ENCODE data around the gene BAG2. TPM values are rescaled to one million over a fixed set of nuclear protein-coding genes. Genes with fewer than 3 reads are reported as not detected.
A peak's percentile ranks its signal among the peaks of the same experiment; 100 is the strongest.

Gene BAG2
- 9.0 and 11.0 TPM in 2 replicates for total RNA-seq (2021)
- Bru-seq, nascent RNA, result percentile 86 among the genes with signal in this experiment
- percentile 80 among the genes with signal in this experiment for BruChase-seq, experiment 1, labeled RNA remaining after a 2-hour chase
- BruChase-seq, experiment 2, labeled RNA remaining after a 6-hour chase, result percentile 82 among the genes with signal in this experiment
- long read RNA-seq, full-length matches to known transcripts, result 109 of 225 reads
- long read RNA-seq, partial matches to known transcripts, result 114 of 225 reads
- long read RNA-seq, other reads (novel, unspliced or antisense), result 2 of 225 reads

DNA sequence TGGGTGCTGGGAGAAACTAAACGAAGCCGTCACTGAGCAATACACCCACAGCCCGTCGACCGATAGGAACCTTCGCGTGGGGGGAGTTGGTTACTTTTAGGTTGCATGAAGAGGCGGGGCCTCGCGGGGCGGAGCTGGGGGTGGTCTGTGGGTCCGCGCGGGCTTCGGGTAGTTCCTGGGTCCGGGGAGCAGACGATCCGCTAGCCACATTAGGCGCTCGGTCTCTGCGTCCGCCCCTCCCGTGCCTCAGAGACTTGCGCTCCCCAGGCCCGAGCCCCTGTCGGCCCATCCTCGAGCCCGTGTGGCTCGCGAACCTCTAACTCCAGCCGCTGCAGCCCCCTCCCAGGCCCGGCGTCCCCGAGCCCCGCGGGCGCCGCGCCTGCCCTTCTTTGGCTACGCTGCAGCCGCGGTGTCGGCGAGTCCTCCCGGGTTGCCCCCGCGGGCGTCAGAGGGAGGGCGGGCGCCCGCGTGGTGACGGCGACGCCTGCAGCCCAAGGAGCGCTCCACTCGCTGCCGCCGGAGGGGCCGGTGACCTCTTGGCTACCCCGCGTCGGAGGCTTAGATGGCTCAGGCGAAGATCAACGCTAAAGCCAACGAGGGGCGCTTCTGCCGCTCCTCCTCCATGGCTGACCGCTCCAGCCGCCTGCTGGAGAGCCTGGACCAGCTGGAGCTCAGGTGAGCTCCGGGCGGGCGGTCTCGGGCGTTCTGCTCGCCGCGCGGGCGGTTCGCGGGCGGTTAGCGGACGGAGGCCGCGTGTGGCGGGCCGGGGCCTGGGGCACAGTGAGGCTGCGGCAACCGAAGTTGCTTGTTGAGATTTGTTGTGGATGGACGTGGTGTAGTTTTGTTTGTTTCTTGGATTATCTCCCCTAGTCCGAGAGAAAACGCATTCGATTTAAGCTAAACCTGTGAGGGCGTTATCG is at the start of gene BAG2:
Gene BAG2, plus strand, starts transcription at position 191 of the 920 bp plus-strand sequence. Its CDS starts 372 bp downstream, at position 563.
- H3F3A ChIP-seq (ENCODE audit: insufficient read depth, low read depth), result peaks cover 27% of the 10 kb centered on the region; the same call in 1 of the 2 replicates
- H4K20me1 ChIP-seq (ENCODE audit: insufficient read depth), result no peaks in the 10 kb centered on the region; the same call in 1 of the 2 replicates
- no peaks in the 10 kb centered on the region for H3K27me3 ChIP-seq (ENCODE audit: insufficient read depth, low read depth)
- POLR2A ChIA-PET (ENCODE audit: unreplicated experiment), result interaction anchor here (0.6 to 0.7 kb wide), 3 partner anchors 11 to 479 kb away, joined by 4 to 5 read pairs (median 5); no protein-coding TSS in a partner anchor
- DNase-seq, result peak; percentile 73 to 85
- CTCF ChIA-PET, result interaction anchor here (0.5 to 1.4 kb wide), 2 partner anchors 217 to 269 kb away, joined by 4 to 5 read pairs; no protein-coding TSS in a partner anchor
- H3K4me2 ChIP-seq, result peak within 1 kb of the TSS; percentile 88
- TSS peak; percentile 42 for BruUV-seq (replicated peaks)
- peaks cover 48% of the 10 kb centered on the region for H3K79me2 ChIP-seq (ENCODE audit: low read depth)
- no peaks in the 10 kb centered on the region for H3K9me3 ChIP-seq (ENCODE audit: insufficient read depth, low read depth)
- H3K4me1 ChIP-seq (replicated peaks; ENCODE audit: insufficient read depth), result peaks cover 30% of the 10 kb centered on the region
- H3K9me2 ChIP-seq (ENCODE audit: insufficient read depth), result no peaks in the 10 kb centered on the region
- peak within 1 kb of the TSS; percentile 91 for H2AFZ ChIP-seq
- peaks cover 10% of the 10 kb centered on the region for H3K36me3 ChIP-seq (ENCODE audit: low read depth)
- H3K4me3 ChIP-seq, result peak within 1 kb of the TSS; percentile 91
- intact Hi-C loops (cut with micrococcal nuclease; ENCODE audit: unreplicated experiment), result loop anchor here (1.0 to 10.0 kb wide), 3 partner anchors 83 to 268 kb away; partner anchors contain the start of gene BEND6
- TF ChIP-seq EZH2 (IDR thresholded peaks at IDR 0.05; ENCODE audit: low read depth) (no peak), CTCF (conservative IDR thresholded peaks at IDR 0.05) (no peak; the same call in 1 of the 2 replicates)
- peak within 1 kb of the TSS; percentile 87 for H3K27ac ChIP-seq

GRCh38 chr6:57123111-57123510 is 49.0 kb upstream of the BAG2 start:
- Histone ChIP-seq H3K9me2 (ENCODE audit: insufficient read depth) (no peaks in the 10 kb centered on the region), H3K4me3 (no peak overlapping the region), H3K36me3 (ENCODE audit: low read depth) (no peaks in the 10 kb centered on the region), H3K27me3 (ENCODE audit: insufficient read depth, low read depth) (no peaks in the 10 kb centered on the region), H3K27ac (no peak overlapping the region), H2AFZ (no peak overlapping the region), H3K4me2 (no peak overlapping the region), H3K79me2 (ENCODE audit: low read depth) (no peaks in the 10 kb centered on the region), H4K20me1 (ENCODE audit: insufficient read depth) (no peaks in the 10 kb centered on the region), H3F3A (ENCODE audit: insufficient read depth, low read depth) (no peaks in the 10 kb centered on the region), H3K4me1 (replicated peaks; ENCODE audit: insufficient read depth) (no peaks in the 10 kb centered on the region), H3K9me3 (ENCODE audit: insufficient read depth, low read depth) (peaks cover 11% of the 10 kb centered on the region; the same call in 1 of the 2 replicates)
- intact Hi-C loops (cut with micrococcal nuclease; ENCODE audit: unreplicated experiment), result no loop called here
- no TSS peak for BruUV-seq (replicated peaks)
- ChIA-PET POLR2A (ENCODE audit: unreplicated experiment) (no interaction called here), CTCF (no interaction called here)
- TF ChIP-seq EZH2 (IDR thresholded peaks at IDR 0.05; ENCODE audit: low read depth) (no peak), CTCF (conservative IDR thresholded peaks at IDR 0.05) (no peak)
- no peak for DNase-seq

DNA sequence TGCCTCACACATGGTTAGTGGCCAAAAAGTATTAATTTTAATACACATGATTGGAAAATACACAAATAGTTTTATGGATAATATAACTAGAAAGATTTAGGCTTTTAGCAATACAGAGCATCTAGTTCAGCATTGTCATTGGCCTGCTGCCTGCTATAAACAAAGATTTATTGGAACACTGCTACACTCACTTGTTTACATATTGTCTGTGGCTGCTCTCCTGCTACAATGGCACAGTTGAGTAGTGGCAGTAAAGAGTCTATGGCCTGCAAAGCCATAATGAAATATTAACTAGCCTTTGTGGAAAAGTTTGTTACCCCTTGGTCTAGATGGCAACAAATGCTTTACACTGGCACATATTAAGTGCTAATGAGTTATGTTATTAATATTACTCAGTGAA is 44.4 kb upstream of the BAG2 start:
- Histone ChIP-seq H3K9me2 (ENCODE audit: insufficient read depth) (no peaks in the 10 kb centered on the region), H3K4me2 (no peak overlapping the region), H2AFZ (no peak overlapping the region), H3K4me3 (no peak overlapping the region), H3K4me1 (replicated peaks; ENCODE audit: insufficient read depth) (no peaks in the 10 kb centered on the region), H3K27me3 (ENCODE audit: insufficient read depth, low read depth) (no peaks in the 10 kb centered on the region), H3K36me3 (ENCODE audit: low read depth) (no peaks in the 10 kb centered on the region), H3K79me2 (ENCODE audit: low read depth) (no peaks in the 10 kb centered on the region), H4K20me1 (ENCODE audit: insufficient read depth) (no peaks in the 10 kb centered on the region), H3K9me3 (ENCODE audit: insufficient read depth, low read depth) (no peaks in the 10 kb centered on the region), H3F3A (ENCODE audit: insufficient read depth, low read depth) (no peaks in the 10 kb centered on the region), H3K27ac (no peak overlapping the region)
- no TSS peak for BruUV-seq (replicated peaks)
- no peak for DNase-seq
- CTCF ChIA-PET, result no interaction called here
- POLR2A ChIA-PET (ENCODE audit: unreplicated experiment), result no interaction called here
- TF ChIP-seq CTCF (conservative IDR thresholded peaks at IDR 0.05), result no peak
- no peak for TF ChIP-seq EZH2 (IDR thresholded peaks at IDR 0.05; ENCODE audit: low read depth)
- intact Hi-C loops (cut with micrococcal nuclease; ENCODE audit: unreplicated experiment), result no loop called here
